PC-9 (cell line): ENCODE measurements around the gene SPEM2.

Source experiments
- CTCF ChIP-seq: fragments of 200-600 bp; sonication (generic); conservative IDR thresholded peaks from 2 replicates; pipeline ENCODE4 v1.6.1; 2017; ENCODE audit warnings: mixed run types, antibody characterized with exemption, mild to moderate bottlenecking, moderate library complexity
- EZH2 ChIP-seq: fragments of 200-600 bp; sonication (generic); IDR thresholded peaks from 2 replicates; pipeline ENCODE4 v1.8.0; 2017; ENCODE audit warnings: antibody characterized with exemption, low read depth

GRCh38 chr17:7431231-7431630 lies 5.8 kb downstream of the SPEM2 start:
- no peak for TF ChIP-seq CTCF
- no peak for TF ChIP-seq EZH2
